AG09319 (cell line): Measurements from ENCODE around the gene TFEB.
"Not testable (repeated sequence)": the region's sequence is repeated elsewhere in the genome, so short reads cannot be mapped to it uniquely, and the experiment has no call there.

Experiments used
- DNase-seq: peaks from one replicate; pipeline ENCODE4 v3.0.0-alpha.2; 2010; ENCODE audit warnings: low read depth; ENCODE audit errors: extremely low read depth
- TF ChIP-seq, protein P1 (sequence below): IDR thresholded peaks from 2 replicates; pipeline ENCODE4 v1.5.1; 2011; ENCODE audit warnings: low read depth, mild to moderate bottlenecking, inconsistent platforms, low read length, moderate library complexity

TFEB gene

DNA sequence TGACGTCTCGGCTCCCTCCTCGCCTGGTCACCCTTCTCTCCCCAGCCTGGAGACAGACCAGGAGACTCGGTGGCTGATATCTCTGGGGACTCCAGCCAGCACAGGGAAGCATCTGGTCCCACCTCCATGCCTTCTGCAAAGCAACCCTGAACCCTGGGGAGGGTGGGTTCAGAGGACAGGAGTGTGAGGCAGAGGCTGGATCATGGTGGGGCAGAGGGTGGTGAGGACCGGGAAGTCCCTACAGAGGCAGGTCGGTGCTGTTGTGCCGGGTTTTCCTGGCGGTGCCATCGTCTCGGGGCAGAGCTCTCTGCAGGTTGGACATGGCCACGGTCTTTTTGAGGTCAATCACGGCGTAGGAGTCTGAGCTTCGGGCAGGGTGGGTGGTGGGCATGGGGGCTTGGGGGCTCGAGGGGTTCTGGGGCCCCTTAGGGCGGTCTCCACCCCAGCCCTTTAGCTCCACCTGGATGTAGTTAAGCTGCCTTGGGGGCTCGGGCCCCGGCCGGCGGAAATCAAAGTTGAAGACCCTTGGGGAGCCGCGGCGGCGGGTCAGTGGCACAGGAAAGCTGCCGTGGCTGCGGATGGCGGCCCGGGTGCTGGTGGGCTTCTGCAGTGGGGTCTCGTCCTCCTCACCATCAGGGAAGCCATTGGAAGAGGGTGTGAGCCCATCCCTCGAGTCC lies 35.1 kb upstream of the TFEB start:
- TF ChIP-seq, protein P1, sequence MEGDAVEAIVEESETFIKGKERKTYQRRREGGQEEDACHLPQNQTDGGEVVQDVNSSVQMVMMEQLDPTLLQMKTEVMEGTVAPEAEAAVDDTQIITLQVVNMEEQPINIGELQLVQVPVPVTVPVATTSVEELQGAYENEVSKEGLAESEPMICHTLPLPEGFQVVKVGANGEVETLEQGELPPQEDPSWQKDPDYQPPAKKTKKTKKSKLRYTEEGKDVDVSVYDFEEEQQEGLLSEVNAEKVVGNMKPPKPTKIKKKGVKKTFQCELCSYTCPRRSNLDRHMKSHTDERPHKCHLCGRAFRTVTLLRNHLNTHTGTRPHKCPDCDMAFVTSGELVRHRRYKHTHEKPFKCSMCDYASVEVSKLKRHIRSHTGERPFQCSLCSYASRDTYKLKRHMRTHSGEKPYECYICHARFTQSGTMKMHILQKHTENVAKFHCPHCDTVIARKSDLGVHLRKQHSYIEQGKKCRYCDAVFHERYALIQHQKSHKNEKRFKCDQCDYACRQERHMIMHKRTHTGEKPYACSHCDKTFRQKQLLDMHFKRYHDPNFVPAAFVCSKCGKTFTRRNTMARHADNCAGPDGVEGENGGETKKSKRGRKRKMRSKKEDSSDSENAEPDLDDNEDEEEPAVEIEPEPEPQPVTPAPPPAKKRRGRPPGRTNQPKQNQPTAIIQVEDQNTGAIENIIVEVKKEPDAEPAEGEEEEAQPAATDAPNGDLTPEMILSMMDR: no peak
- no peak for DNase-seq

DNA sequence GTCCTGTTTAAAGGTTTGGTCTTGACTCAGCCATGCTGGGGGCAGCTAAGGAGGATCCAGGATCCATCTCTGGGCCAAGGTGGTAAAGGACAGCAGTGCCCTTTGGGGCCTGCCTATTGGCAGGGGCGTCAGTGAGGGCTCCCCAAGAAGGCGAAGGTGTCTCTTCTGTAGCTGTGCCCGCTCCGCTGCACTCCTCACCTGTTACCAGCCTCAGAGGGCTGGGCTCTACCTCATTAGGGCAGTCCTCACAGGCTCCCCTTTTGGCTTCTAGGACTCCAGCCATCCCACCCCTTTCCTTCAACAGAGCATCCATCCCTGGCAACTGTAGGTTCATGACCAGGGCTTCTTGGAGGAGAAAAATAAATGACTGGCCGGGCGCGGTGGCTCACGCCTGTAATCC lies 34.0 kb upstream of the TFEB start:
- TF ChIP-seq, protein P1: no peak

DNA sequence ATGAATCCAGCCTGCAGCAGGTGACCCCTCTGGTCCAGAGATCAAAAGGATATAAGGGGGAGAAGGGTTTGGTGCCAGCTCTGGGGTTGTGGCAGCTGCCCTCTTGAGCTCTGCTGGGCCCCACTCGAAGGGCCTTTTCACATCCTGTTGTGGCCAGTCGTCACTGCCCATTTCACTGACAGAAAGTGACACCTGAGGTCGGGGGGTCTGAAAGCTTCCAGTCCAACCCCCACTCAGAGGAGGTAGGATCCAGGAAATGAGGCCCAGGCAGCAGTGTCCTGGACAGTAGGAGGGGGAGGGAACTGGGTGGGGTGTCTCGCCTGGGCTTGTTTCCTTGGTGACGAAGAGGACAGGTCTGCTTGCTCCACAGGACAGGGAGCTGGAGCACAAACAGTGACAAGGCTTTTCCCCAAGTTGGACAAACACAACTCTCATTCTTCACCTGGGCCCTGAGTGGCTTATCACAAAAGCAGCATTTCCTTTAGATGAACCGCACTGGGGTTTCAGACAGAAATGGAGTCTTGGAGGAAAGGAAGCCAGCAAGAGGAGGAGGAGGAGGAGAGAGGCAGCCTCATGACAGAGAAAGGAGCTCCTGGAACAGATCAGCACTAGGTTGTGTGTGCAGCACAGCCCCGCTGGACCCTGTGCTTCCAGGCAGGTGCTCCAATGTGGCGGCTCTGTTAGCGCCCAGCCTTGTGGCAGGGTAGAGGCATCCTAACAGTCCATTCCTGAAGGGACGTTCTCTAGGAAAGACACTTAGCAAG lies 33.3 kb upstream of the TFEB start:
- TF ChIP-seq, protein P1: no peak

More for the DNA sequence above, 34.0 kb upstream of the TFEB start:
- DNase-seq: no peak

DNA sequence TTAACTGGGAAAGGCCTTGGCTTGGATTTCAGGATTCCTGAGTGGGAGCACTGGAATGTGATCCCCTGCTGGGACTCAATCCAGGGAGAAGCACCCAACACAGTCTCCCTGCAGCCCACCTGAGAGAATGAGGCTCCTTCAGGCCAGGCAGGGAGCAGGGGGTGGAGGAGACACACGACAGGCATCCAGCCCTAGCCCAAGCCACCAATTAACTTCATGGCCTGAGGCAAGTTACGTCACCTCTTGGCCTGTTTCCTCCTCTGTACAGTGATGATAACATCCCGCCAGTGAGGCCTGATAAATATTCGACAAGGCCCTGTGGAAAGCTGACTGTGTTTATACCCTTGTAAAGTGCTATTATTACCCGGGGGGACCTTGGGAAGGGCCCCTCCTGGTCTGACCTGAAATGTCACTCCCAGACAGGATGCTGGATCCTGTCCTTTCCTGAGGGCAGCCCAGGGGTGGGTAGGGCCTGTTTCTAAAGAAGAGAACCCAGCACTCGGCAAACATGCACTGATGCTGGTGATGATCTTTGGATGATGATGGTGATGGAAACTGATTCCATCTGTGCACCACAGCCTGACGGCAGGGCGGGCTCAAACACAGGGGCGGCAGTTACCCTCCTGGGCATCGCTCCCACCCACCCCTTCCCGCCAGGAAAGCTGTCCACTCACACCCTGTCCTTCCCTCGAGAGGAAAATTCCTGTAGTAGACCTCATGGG lies 31.9 kb upstream of the TFEB start:
- TF ChIP-seq, protein P1: no peak
- peak; percentile 73 for DNase-seq

More for the DNA sequence above, 33.3 kb upstream of the TFEB start:
- no peak for DNase-seq

DNA sequence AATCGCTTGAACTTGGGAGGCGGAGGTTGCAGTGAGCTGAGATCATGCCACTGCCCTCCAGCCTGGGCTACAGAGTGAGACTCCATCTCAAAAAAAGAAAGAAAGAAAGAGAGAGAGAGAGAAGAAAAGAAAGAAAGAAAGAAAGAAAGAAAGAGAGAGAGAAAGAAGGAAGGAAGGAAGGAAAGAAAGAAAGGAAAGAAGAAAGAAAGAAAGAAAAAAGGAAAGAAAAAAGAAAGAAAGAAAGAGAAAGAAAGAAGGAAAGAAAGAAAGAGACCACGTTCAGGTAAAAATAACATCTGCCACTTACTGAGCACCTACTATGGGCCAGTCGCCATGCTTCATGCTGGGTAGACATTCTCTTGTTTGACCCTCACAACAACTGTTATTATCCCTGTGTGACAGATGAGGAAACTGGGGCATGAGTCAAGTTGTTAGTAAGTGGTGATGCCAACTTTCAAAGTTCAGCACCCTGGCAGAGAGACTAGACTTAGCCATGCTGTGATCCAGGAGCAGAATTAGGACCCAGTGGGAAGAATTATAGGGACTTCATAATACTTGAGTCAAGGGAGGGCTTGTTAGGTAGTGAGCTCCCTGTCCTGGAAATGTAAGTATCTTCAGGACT lies 30.7 kb upstream of the TFEB start:
- not testable (repeated sequence) for DNase-seq

DNA sequence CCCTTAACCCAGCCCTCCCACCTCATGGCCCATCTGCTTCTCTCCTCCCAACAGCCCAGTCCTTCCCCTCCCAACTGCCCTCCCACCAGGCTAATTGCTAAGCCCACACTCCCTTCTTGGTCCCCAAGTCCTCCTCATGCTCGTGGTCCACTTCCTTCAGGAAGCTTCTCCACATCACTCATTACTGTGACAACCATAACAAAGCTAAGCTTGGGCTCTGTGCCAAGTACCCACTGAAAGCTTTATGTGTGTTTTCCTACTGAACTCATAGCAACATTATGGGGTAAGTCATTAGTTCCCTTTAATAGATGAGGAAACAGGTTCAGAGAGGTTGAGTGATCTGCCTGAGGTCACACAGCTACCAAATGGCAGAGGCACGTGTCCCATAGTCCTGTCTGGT lies 28.1 kb upstream of the TFEB start:
- no peak for DNase-seq
- TF ChIP-seq, protein P1: no peak

DNA sequence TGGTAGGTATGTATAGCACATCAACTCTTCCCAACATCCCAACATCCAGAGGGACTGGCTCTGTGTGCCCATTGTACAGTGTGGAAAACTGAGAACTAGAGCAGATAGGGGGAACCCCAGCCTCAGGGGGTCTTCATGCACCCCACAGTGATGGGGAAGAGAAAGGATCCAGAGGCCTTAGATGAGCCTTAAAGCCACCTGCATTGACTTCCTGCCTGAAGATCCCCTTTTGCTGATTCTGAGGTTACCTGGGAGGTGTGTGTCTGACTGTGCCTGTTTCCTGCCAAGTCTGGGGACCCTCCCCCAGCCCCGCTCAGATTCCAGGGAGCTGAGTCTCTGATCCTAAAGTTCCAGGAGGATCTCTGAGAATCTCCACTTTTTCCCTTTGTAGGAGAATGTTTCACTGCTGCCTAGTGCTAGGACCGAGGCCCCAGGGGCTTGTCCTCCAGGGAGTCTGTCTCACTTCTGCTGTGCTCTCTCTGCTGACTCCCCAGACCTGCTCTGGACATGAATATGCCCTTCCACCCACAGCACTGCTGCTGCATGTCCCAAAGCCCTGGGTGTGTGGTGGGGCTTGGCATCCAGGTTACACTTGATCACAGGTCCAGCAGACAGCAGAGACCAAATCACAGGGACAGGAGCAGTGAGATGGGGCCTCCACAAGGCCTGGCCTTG lies 24.6 kb upstream of the TFEB start:
- DNase-seq: no peak
- TF ChIP-seq, protein P1: no peak
